Measurements from ENCODE around the gene TAF9B.
A peak's percentile ranks its signal among the peaks of the same experiment; 100 is the strongest.
"Not testable (repeated sequence)": the region's sequence is repeated elsewhere in the genome, so short reads cannot be mapped to it uniquely, and the experiment has no call there.

The TAF9B gene

GRCh38 chrX:78139160-78140123 lies at the start of gene TAF9B:
TSS of gene TAF9B (minus strand) at chrX:78139650. CDS start at chrX:78139611, 39 bp downstream.
- FAIRE-seq, result peak; percentile 37

GRCh38 chrX:78182881-78183280 lies 43.4 kb upstream of the TAF9B start:
- FAIRE-seq, result no peak

GRCh38 chrX:78181307-78181706 lies 41.9 kb upstream of the TAF9B start:
- FAIRE-seq, result no peak

DNA sequence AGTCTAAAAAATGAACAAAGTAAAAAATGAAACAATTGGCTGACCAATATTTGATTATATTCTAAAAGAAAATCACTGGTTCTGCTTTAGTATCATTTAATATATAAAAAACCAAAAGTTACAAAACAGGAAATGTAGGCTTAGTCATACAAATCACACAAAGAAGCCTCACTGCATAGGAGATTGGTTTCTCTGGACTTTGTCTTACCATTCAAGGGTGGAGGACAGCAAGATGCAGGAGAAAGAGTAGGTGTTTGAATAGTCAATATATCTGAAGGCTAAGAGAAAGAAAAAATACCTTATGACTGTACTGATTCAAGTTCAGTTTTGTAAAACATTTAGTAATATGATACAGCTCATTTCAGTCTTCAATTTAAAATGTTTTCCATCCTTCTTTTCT lies 28.6 kb upstream of the TAF9B start:
- no peak for FAIRE-seq

- no peak for FAIRE-seq
These were observed 26.0 kb upstream of the TAF9B start for GRCh38 chrX:78165425-78165824.

GRCh38 chrX:78163175-78163574 lies 23.7 kb upstream of the TAF9B start:
- not testable (repeated sequence) for FAIRE-seq

DNA sequence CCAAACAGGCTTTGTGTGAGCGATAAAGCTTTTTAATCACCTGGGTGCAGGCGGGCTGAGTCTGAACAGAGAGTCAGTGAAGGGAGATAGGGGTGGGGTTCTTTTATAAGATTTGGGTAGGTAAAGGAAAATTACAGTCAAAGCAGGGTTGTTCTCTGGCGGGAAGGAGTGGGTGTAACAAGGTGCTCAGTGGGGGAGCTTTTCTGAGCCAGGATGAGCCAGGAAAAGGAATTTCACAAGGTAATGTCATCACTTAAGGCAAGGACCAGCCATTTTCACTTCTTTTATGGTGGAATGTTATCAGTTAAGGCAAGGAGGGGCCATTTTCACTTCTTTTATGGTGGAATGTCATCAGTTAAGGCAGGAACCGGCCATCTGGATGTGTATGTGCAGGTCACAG lies 21.3 kb upstream of the TAF9B start:
- not testable (repeated sequence) for FAIRE-seq

GRCh38 chrX:78157846-78158245 lies 18.4 kb upstream of the TAF9B start:
- not testable (repeated sequence) for FAIRE-seq

- FAIRE-seq, result not testable (repeated sequence)
These were observed 17.9 kb upstream of the TAF9B start for GRCh38 chrX:78157373-78157772.

- not testable (repeated sequence) for FAIRE-seq
These were observed 7.6 kb upstream of the TAF9B start for GRCh38 chrX:78147002-78147540.

DNA sequence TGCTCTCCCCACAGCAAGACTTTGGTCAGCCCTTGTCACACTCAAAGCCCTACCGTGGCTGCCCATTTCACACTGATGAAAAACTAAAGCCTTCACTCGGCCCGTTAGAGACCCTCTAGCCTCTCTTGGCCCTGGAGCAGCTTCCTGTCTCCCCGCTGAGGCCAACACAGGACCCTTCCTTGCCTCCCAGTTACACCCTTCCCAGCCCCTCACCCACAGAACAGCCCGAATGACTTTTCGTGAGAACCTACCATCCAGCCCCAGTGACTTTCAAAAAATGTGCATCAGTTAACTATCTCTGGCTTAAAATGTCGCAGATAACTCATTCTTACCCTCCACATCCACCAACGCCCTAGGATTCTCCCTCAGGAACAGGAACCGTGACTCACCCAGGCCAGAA lies 756 bp upstream of the TAF9B start:
- FAIRE-seq, result no peak

- FAIRE-seq, result no peak
These were observed 6.1 kb downstream of the TAF9B start for GRCh38 chrX:78133238-78133960.

DNA sequence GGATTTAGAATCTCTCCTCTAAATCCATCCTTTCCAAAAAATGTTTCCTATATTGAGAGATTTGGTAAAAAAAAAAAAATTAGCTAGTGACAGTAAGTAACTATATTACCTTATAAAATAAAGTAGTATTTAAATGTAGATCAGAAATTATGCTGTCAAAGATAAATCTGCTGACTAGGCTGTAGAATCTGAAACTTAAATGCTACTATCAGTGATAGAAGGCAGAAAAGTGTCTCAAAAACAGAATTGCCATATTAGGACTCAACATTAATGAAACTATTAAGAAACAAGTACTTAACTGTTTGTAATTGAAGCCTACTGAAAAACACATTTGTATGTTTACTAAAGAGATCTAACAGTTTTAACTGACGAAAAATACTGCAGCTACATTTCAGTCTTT lies 8.3 kb downstream of the TAF9B start:
- peak; percentile 41 for FAIRE-seq

GRCh38 chrX:78130396-78130795 lies 9.1 kb downstream of the TAF9B start:
- FAIRE-seq, result no peak

DNA sequence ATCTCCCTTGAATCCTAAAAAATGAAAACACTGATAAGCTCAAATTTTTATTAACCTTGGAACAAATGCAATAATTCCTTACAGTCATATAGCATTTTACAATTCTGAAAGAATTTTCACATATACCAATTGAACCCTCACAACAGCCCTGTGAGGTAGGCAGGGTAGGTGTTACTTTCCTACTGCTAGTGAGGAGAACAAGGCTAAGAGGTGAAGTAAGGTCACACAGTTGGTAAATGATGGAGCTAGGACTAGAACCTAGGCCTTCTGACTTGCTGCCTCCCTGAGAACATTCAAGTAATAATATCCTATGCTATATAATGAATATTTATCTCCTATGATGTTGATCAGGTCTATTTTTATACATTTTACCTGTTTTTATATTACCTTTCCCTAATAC lies 9.7 kb downstream of the TAF9B start:
- no peak for FAIRE-seq

GRCh38 chrX:78125781-78126180 lies 13.7 kb downstream of the TAF9B start:
- FAIRE-seq, result not testable (repeated sequence)

GRCh38 chrX:78125148-78125547 lies 14.3 kb downstream of the TAF9B start:
- no peak for FAIRE-seq

DNA sequence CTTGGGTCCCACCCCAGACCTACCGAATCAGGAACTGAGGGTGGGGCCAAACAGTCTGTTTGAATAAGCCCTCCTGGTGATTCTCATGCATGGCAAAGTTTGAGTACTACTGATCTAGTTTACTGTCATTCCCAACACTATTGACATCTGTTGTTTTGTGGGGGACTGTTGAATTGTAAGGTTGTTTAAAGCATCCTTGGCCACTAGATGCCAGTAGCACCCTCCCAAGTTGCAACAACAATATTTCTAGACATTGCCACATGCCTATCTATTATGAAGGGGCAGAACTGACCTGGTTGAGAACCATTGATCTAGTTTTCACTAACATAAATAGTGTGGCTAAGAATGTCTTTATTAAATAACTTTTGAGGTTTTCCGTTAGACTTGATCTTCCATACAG lies 15.1 kb downstream of the TAF9B start:
- FAIRE-seq, result no peak

- FAIRE-seq, result no peak
These were observed 16.3 kb downstream of the TAF9B start for GRCh38 chrX:78123190-78123589.

DNA sequence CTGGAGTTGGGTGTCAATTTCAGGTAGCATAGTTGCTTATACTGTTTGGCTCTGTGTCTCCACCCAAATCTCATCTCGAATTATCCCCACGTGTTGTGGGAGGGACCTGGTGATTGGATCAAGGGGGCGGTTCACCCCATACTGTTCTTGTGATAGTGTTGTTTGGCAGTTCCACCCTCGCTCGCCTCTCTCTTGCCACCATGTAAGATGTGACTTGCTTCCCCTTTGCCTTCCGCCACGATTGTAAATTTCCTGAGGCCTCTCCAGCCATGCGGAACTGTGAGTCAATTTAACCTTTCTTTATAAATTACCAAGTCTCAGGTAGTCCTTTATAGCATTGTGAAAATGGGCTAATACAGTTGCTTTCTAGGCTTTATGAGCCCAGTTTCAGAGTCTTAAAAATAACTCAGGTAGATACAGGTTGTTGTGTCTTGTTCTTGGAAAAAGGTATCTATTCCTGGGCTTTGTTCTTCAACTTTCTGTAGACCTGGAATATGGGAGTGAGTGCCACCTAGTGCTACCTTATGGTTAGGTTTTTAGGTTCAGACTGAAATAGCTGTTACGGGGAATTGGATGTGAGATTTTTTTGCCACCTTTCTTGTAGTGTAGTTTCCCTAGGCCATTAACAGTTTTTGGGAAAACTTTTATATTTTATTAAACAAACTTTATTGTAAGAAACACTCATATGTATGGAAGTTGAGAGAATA lies 19.8 kb downstream of the TAF9B start:
- FAIRE-seq, result no peak

GRCh38 chrX:78118628-78119027 lies 20.8 kb downstream of the TAF9B start:
- no peak for FAIRE-seq

GRCh38 chrX:78116766-78117165 lies 22.7 kb downstream of the TAF9B start:
- FAIRE-seq, result no peak

- no peak for FAIRE-seq
These were observed 23.1 kb downstream of the TAF9B start for GRCh38 chrX:78116365-78116764.

Data from endometrium (tissue), 2 donors.